ENCODE measurements around the gene GXYLT1. TPM values are rescaled to one million over a fixed set of nuclear protein-coding genes. Genes with fewer than 3 reads are reported as not detected.

GXYLT1 gene
- total RNA-seq, 4 donors from 2014 or later: 11.3 to 36.2 (median 15.5) TPM

GRCh38 chr12:42145552-42146215 is 1.0 kb upstream of the GXYLT1 start:
- peak overlapping the region in 1 of 2 donors; percentile 81 for H3K4me3 ChIP-seq

GRCh38 chr12:42145197-42145549 is 499 bp upstream of the GXYLT1 start:
- intact Hi-C loops (cut with DNase I; ENCODE audit: low total_unique reads): no loop called here
- no peak for TF ChIP-seq POLR2A (IDR thresholded peaks at IDR 0.05)
- TF ChIP-seq CTCF (IDR thresholded peaks at IDR 0.05): no peak

More at GRCh38 chr12:42145552-42146215, 1.0 kb upstream of the GXYLT1 start:
- TF ChIP-seq POLR2A (IDR thresholded peaks at IDR 0.05): no peak
- no peak for TF ChIP-seq CTCF (IDR thresholded peaks at IDR 0.05)
- no peaks in the 10 kb centered on the region for H3K27me3 ChIP-seq
- intact Hi-C loops (cut with DNase I; ENCODE audit: low total_unique reads): no loop called here
- H3K27ac ChIP-seq: no peak overlapping the region
- H3K9me3 ChIP-seq: no peaks in the 10 kb centered on the region
- no peak for DNase-seq
- H3K4me1 ChIP-seq: no peaks in the 10 kb centered on the region
- H3K36me3 ChIP-seq: no peaks in the 10 kb centered on the region

GRCh38 chr12:42144158-42144407 is 591 bp downstream of the GXYLT1 start:
- intact Hi-C loops (cut with DNase I; ENCODE audit: low total_unique reads): no loop called here

More at GRCh38 chr12:42145197-42145549, 499 bp upstream of the GXYLT1 start:
- no peak for DNase-seq
- Histone ChIP-seq H3K36me3 (no peaks in the 10 kb centered on the region), H3K4me1 (no peaks in the 10 kb centered on the region), H3K27ac (peak overlapping the region; percentile 81 to 86), H3K27me3 (no peaks in the 10 kb centered on the region), H3K4me3 (peak overlapping the region; percentile 40 to 81), H3K9me3 (no peaks in the 10 kb centered on the region)

GRCh38 chr12:42143452-42144157 is 1.1 kb downstream of the GXYLT1 start:
- no peak for DNase-seq
- peak overlapping the region; percentile 81 to 86 for H3K27ac ChIP-seq
- peak overlapping the region; percentile 40 to 81 for H3K4me3 ChIP-seq
- H3K27me3 ChIP-seq: no peaks in the 10 kb centered on the region
- no peaks in the 10 kb centered on the region for H3K9me3 ChIP-seq
- H3K4me1 ChIP-seq: no peaks in the 10 kb centered on the region
- no peaks in the 10 kb centered on the region for H3K36me3 ChIP-seq
- intact Hi-C loops (cut with DNase I; ENCODE audit: low total_unique reads): no loop called here
- TF ChIP-seq CTCF (IDR thresholded peaks at IDR 0.05) (no peak), POLR2A (IDR thresholded peaks at IDR 0.05) (no peak)

More at GRCh38 chr12:42144158-42144407, 591 bp downstream of the GXYLT1 start:
- no peaks in the 10 kb centered on the region for H3K36me3 ChIP-seq
- DNase-seq: no peak
- TF ChIP-seq POLR2A (IDR thresholded peaks at IDR 0.05) (no peak), CTCF (IDR thresholded peaks at IDR 0.05) (no peak)
- H3K27ac ChIP-seq: peak overlapping the region; percentile 81 to 86
- peak overlapping the region; percentile 40 to 81 for H3K4me3 ChIP-seq
- H3K9me3 ChIP-seq: no peaks in the 10 kb centered on the region
- no peaks in the 10 kb centered on the region for H3K27me3 ChIP-seq
- no peaks in the 10 kb centered on the region for H3K4me1 ChIP-seq

- intact Hi-C loops (cut with DNase I; ENCODE audit: low total_unique reads): no loop called here
These were observed 2.6 kb downstream of the GXYLT1 start for GRCh38 chr12:42141981-42142606.

More at GRCh38 chr12:42141981-42142606, 2.6 kb downstream of the GXYLT1 start:
- no peak overlapping the region for H3K27ac ChIP-seq
- no peaks in the 10 kb centered on the region for H3K36me3 ChIP-seq
- no peak overlapping the region for H3K4me3 ChIP-seq
- no peak for DNase-seq
- no peak for TF ChIP-seq CTCF (IDR thresholded peaks at IDR 0.05)
- no peak for TF ChIP-seq POLR2A (IDR thresholded peaks at IDR 0.05)
- H3K9me3 ChIP-seq: no peaks in the 10 kb centered on the region
- H3K27me3 ChIP-seq: no peaks in the 10 kb centered on the region
- H3K4me1 ChIP-seq: no peaks in the 10 kb centered on the region
